Measurements from ENCODE around the gene KNL1.

DNA sequence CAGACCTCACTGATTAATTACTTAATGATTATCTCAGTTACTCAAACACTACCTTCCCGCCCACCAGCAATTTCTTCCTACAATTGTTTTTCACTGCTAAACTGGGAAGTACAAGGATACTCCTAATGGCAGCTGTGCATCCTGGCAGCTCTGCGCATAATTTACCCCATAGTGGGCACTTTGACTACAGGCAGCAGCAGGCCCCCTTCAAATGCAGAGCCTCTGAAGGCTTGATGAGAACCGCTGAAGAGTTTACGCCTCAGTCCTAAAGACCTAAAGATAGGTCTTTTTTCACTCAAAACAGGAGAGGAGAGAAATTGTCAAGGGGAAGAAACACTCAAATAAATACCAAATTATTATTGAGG is 39.9 kb upstream of the KNL1 start:
- TF ChIP-seq, protein P1, sequence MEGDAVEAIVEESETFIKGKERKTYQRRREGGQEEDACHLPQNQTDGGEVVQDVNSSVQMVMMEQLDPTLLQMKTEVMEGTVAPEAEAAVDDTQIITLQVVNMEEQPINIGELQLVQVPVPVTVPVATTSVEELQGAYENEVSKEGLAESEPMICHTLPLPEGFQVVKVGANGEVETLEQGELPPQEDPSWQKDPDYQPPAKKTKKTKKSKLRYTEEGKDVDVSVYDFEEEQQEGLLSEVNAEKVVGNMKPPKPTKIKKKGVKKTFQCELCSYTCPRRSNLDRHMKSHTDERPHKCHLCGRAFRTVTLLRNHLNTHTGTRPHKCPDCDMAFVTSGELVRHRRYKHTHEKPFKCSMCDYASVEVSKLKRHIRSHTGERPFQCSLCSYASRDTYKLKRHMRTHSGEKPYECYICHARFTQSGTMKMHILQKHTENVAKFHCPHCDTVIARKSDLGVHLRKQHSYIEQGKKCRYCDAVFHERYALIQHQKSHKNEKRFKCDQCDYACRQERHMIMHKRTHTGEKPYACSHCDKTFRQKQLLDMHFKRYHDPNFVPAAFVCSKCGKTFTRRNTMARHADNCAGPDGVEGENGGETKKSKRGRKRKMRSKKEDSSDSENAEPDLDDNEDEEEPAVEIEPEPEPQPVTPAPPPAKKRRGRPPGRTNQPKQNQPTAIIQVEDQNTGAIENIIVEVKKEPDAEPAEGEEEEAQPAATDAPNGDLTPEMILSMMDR (conservative IDR thresholded peaks at IDR 0.05 in 1 of 2, IDR thresholded peaks at IDR 0.05 in 1 of 2; ENCODE audit: low read depth in 1 of 2, low read length in 2 of 2), result no peak
- no peak for TF ChIP-seq EZH2 (IDR thresholded peaks at IDR 0.05; ENCODE audit: low read length, missing control alignments)
